ENCODE data around the gene MRPL39. TPM values are rescaled to one million over a fixed set of nuclear protein-coding genes. Genes with fewer than 3 reads are reported as not detected.
"Not testable (repeated sequence)": the region's sequence is repeated elsewhere in the genome, so short reads cannot be mapped to it uniquely, and the experiment has no call there.

MRPL39 gene
- total RNA-seq, 2 donors from 2014 or later = 43.0 to 66.3 TPM

- not testable (repeated sequence) for H3K27ac Mint-ChIP-seq; DNase-seq (ENCODE audit: low spot score in 2 of 2)
These were observed 18.7 kb upstream of the MRPL39 start for GRCh38 chr21:25625776-25626555.

GRCh38 chr21:25625036-25625435, 17.8 kb upstream of the MRPL39 start:
- DNase-seq (ENCODE audit: low spot score in 2 of 2) = no peak
- H3K9me3 Mint-ChIP-seq = no peaks in the 10 kb centered on the region
- H3K36me3 Mint-ChIP-seq = no peaks in the 10 kb centered on the region
- H3K27ac Mint-ChIP-seq = no peak overlapping the region
- no peak for ATAC-seq

More at GRCh38 chr21:25625776-25626555, 18.7 kb upstream of the MRPL39 start:
- ATAC-seq, H3K36me3 Mint-ChIP-seq, H3K9me3 Mint-ChIP-seq: not testable (repeated sequence)

- no peak overlapping the region for H3K27ac Mint-ChIP-seq
- H3K36me3 Mint-ChIP-seq = no peaks in the 10 kb centered on the region
- no peak for ATAC-seq
- DNase-seq (ENCODE audit: low spot score in 2 of 2) = no peak
- H3K9me3 Mint-ChIP-seq = no peaks in the 10 kb centered on the region
These were observed 17.2 kb upstream of the MRPL39 start for GRCh38 chr21:25624511-25624910.

GRCh38 chr21:25619198-25619597, 11.9 kb upstream of the MRPL39 start:
- H3K27ac Mint-ChIP-seq = no peak overlapping the region
- no peaks in the 10 kb centered on the region for H3K36me3 Mint-ChIP-seq
- no peak for ATAC-seq
- DNase-seq (ENCODE audit: low spot score in 2 of 2) = no peak
- H3K9me3 Mint-ChIP-seq = no peaks in the 10 kb centered on the region

DNA sequence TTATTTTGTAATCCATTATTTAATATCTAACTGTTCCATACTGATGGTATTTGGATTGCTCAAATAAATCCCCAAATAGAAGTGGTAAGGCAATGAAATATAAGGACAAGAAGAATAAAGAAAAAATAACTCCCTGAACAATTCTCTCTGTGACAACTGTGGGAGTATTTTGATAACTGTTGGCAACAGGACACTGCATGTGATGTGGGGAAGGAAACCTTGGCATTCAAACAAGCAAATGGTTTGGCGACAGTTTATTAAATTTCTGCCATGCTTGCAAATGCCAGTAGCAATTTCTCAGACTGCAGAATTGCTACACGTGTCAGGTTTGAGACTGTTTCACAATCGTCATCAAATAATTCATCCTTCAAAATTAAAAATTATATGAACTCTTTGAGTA, 8.6 kb upstream of the MRPL39 start:
- DNase-seq (ENCODE audit: low spot score in 2 of 2) (no peak), ATAC-seq (no peak)
- Mint-ChIP-seq H3K36me3 (no peaks in the 10 kb centered on the region), H3K27ac (no peak overlapping the region), H3K9me3 (no peaks in the 10 kb centered on the region)

- ATAC-seq (no peak), DNase-seq (ENCODE audit: low spot score in 2 of 2) (no peak)
- H3K36me3 Mint-ChIP-seq = no peaks in the 10 kb centered on the region
- H3K9me3 Mint-ChIP-seq = no peaks in the 10 kb centered on the region
- no peak overlapping the region for H3K27ac Mint-ChIP-seq
These were observed 7.2 kb upstream of the MRPL39 start for GRCh38 chr21:25614441-25614840.

DNA sequence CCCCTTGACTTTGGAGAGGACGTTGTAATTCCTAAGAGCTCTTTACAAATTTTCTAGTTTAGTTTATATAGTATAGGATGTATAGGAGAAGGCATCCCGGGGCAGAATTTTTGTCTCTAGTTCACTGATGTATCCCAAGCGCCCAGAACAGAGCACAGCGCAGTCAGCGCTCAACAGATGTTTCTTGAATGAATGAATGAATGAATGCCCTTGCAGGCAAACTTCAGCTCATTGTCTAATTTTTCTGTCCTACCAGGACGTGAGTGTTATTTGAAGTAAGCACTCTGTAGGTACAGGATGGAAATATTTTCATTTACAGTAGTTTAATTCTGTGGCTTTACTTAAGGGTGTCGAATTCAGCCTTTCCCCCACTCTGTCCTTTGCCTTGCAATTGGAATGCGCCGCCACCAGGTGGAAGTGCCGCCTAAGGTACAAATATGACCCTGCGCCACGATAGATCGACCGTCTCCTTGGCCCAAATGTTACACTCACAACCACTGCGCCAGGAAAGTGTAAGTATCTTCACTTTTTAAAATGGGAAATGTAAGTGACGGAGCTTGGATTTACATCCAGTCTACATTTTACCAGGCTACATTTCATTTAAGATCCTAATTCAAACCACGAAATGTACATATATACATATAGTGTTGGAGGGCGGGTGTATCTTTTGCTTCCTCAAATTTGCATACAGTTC, 910 bp upstream of the MRPL39 start:
- H3K27ac Mint-ChIP-seq = peak overlapping the region; percentile 65 to 89

DNA sequence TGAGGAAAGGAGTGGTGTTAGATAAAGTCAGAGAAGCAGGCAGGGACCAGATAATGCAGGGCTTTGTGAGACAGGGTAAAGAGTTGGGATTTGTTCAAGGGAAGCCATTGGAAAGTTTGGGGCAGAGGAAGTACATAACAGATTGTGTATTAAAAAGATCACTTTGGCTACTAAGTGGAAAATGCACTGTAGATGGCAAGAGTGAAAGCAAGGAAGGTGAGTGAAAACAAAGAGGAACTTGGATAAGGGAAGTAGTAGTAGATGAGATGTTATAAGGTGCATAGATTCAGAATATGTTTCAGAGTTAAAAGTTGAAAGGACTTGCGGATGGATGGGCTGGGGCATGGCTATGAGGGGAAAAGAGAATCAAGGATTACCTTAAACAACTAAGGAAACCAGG, 17.4 kb downstream of the MRPL39 start:
- Mint-ChIP-seq H3K27ac (peak overlapping the region; percentile 2 to 54), H3K9me3 (no peaks in the 10 kb centered on the region), H3K36me3 (peaks cover 8 to 57% of the 10 kb centered on the region in 2 donors)
- DNase-seq (ENCODE audit: low spot score in 2 of 2) = no peak
- ATAC-seq = no peak

More for the DNA sequence above, 910 bp upstream of the MRPL39 start:
- ATAC-seq (peak; percentile 77 to 81), DNase-seq (ENCODE audit: low spot score in 2 of 2) (peak; percentile 64 to 68)
- Mint-ChIP-seq H3K36me3 (peaks cover 6 to 24% of the 10 kb centered on the region in 2 donors), H3K9me3 (no peaks in the 10 kb centered on the region)

GRCh38 chr21:25586791-25587190, 20.5 kb downstream of the MRPL39 start:
- no peak for ATAC-seq

DNA sequence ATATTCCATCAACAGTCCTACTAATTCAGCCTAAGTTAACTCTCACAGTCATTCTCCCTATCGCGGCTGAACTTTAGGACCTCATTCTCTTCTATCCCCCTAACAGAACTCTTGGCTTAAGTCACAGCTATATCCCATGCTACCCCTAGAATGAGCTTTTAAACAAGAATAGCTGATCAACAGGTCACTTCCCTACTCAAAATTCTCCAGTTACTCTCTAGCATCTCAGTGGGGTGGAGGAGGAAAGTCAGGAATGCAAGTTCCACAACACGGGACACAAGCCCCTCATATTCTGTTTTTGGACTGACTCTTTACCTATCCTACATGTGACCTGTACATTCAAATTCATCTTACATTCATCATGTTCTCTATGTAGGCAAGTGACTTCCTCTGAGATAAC, 21.0 kb downstream of the MRPL39 start:
- no peak for DNase-seq (ENCODE audit: low spot score in 2 of 2)
- no peak for ATAC-seq
- H3K27ac Mint-ChIP-seq = no peak overlapping the region
- H3K9me3 Mint-ChIP-seq = no peaks in the 10 kb centered on the region
- H3K36me3 Mint-ChIP-seq = peaks cover 8 to 32% of the 10 kb centered on the region in 2 donors

More at GRCh38 chr21:25586791-25587190, 20.5 kb downstream of the MRPL39 start:
- peaks cover 8 to 37% of the 10 kb centered on the region in 2 donors for H3K36me3 Mint-ChIP-seq
- no peaks in the 10 kb centered on the region for H3K9me3 Mint-ChIP-seq
- DNase-seq (ENCODE audit: low spot score in 2 of 2) = no peak
- H3K27ac Mint-ChIP-seq = no peak overlapping the region

DNA sequence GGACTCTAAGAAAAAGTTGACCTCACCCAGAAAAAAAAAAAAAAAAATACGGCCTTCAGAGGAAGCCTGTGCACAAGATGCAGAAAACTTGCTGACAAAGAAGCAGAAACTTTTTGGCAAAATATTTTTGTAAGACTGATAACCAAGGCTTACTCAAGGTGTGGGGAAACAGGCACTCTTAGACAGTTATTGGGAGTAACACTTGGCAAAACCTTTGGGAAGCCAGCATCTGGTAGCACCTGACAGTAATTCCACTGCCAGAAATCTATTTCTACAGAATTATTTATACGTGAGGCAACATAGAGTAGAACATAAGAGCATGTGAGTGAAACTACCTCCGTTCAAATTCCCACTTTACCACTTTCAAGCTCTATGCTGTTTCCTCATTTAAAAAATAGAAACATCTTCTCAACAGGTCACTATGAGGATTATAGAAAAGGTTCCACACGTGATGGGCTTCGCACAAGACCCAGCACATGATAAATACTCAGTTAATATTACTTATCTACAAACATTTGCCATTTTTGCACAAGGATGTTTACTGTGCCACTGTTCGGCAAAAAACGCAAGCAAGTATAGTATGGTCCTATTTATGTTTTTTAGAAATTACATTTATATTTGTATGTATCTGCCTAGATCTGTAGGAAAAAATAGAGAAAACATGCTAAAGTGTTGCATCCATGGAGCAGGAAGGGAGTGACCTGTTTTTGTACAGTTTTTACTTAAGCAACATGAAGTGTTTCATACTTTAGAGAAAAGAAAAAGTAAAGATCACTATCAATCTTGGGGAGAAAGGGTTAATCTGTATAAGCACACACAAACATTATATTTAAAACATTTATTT, 22.2 kb downstream of the MRPL39 start:
- no peak for DNase-seq (ENCODE audit: low spot score in 2 of 2)
- no peak for ATAC-seq
- Mint-ChIP-seq H3K36me3 (peaks cover 5 to 26% of the 10 kb centered on the region in 2 donors), H3K27ac (peak overlapping the region in 1 of 2 donors; percentile 2), H3K9me3 (no peaks in the 10 kb centered on the region)

DNA sequence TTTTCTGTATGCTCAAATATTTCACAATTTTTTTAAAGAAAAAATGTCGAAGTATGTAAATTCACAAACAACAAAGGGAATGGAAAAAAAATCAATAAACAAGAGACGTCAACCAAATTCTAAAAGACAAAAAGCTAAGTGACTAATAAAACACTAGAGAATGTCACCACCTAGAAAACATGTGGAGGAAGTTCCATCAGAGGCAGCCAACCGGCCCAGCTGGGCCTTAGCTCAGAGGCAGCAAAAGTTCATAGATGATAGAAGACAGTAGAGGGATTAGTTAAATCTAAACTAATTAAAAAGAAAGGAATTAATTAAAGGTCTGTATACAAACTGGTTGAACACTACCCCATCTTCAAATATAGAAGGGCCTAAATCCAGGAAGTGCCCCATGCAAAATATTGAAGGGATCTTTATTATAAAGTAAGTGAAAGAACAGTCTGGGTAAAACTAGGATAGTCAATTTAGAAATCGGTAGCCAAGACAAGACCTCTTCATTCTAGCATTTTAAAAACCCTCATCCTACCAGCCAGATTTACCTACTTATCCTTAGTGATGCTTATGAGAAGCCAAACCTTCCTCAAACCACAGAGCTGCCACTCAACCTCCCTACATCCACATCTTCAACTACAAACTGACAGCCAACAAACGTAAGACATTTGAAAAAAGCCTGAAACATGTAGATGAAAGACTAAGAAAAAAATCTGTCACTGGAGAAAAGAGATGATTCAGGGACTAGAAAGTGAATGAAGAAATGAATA, 23.7 kb downstream of the MRPL39 start:
- peak overlapping the region in 1 of 2 donors; percentile 84 for H3K27ac Mint-ChIP-seq
- no peaks in the 10 kb centered on the region for H3K9me3 Mint-ChIP-seq
- DNase-seq (ENCODE audit: low spot score in 2 of 2) (no peak), ATAC-seq (peak in 1 of 2 donors; percentile 21)
- peaks cover 0 to 15% of the 10 kb centered on the region in 2 donors for H3K36me3 Mint-ChIP-seq

- H3K36me3 Mint-ChIP-seq = peaks cover 0 to 15% of the 10 kb centered on the region in 2 donors
- no peaks in the 10 kb centered on the region for H3K9me3 Mint-ChIP-seq
- H3K27ac Mint-ChIP-seq = no peak overlapping the region
- no peak for DNase-seq (ENCODE audit: low spot score in 2 of 2)
- no peak for ATAC-seq
These were observed 24.4 kb downstream of the MRPL39 start for GRCh38 chr21:25582888-25583287.

GRCh38 chr21:25582164-25582790, 25.0 kb downstream of the MRPL39 start:
- Mint-ChIP-seq H3K27ac (peak overlapping the region in 1 of 2 donors; percentile 7), H3K36me3 (peaks cover 0 to 19% of the 10 kb centered on the region in 2 donors), H3K9me3 (no peaks in the 10 kb centered on the region)
- ATAC-seq (no peak), DNase-seq (ENCODE audit: low spot score in 2 of 2) (no peak)

GRCh38 chr21:25581582-25581981, 25.7 kb downstream of the MRPL39 start:
- DNase-seq (ENCODE audit: low spot score in 2 of 2) (no peak), ATAC-seq (no peak)
- peaks cover 0 to 24% of the 10 kb centered on the region in 2 donors for H3K36me3 Mint-ChIP-seq
- no peaks in the 10 kb centered on the region for H3K9me3 Mint-ChIP-seq
- H3K27ac Mint-ChIP-seq = no peak overlapping the region

DNA sequence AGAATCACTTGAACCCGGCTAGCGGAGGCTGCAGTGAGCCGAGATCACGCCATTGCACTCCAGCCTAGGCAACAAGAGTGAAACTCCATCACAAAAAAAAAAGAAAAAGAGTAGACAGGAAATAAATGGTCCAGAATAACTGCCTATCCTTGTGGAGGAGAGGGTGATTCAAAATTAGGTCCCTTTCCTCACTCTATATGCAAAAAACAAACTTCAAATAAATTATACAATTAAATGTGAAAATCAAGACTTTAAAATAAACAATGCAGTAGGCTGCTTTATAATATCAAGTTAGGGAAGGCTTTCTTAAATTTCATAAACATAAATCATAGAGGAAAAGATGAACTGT, 26.4 kb downstream of the MRPL39 start:
- no peak overlapping the region for H3K27ac Mint-ChIP-seq
- no peak for ATAC-seq
- peaks cover 5 to 24% of the 10 kb centered on the region in 2 donors for H3K36me3 Mint-ChIP-seq
- no peaks in the 10 kb centered on the region for H3K9me3 Mint-ChIP-seq
- no peak for DNase-seq (ENCODE audit: low spot score in 2 of 2)
